IPS-20b (cell line): ENCODE measurements around the gene MBTPS1.

ENCODE experiments used
- H3K27ac ChIP-seq: one replicate; pipeline ENCODE4 v1.5.1; 2013; ENCODE audit warnings: low read length
- H3K27me3 ChIP-seq: 2 replicates; pipeline ENCODE4 v1.6.1; 2013; ENCODE audit warnings: mild to moderate bottlenecking, low read length, inconsistent platforms; ENCODE audit not compliant: insufficient read depth
- H3K36me3 ChIP-seq: 2 replicates; pipeline ENCODE4 v1.6.1; 2013; ENCODE audit warnings: low read depth, mild to moderate bottlenecking, inconsistent platforms, low read length, moderate library complexity; ENCODE audit not compliant: insufficient read depth
- H3K4me1 ChIP-seq: 2 replicates; pipeline ENCODE4 v1.6.1; 2013; ENCODE audit warnings: mild to moderate bottlenecking, control low read depth, inconsistent platforms, low read length, moderate library complexity; ENCODE audit not compliant: insufficient read depth
- H3K4me3 ChIP-seq: 2 replicates; pipeline ENCODE4 v1.5.1; 2013; ENCODE audit warnings: mild to moderate bottlenecking, low read length, inconsistent platforms
- H3K9ac ChIP-seq: 2 replicates; pipeline ENCODE4 v1.6.1; 2013; ENCODE audit warnings: low read depth, mild to moderate bottlenecking, inconsistent platforms, low read length, moderate library complexity
- H3K9me3 ChIP-seq: 2 replicates; pipeline ENCODE4 v1.6.1; 2013; ENCODE audit warnings: mild to moderate bottlenecking, low read depth, low read length, inconsistent platforms; ENCODE audit not compliant: insufficient read depth

Gene MBTPS1

DNA sequence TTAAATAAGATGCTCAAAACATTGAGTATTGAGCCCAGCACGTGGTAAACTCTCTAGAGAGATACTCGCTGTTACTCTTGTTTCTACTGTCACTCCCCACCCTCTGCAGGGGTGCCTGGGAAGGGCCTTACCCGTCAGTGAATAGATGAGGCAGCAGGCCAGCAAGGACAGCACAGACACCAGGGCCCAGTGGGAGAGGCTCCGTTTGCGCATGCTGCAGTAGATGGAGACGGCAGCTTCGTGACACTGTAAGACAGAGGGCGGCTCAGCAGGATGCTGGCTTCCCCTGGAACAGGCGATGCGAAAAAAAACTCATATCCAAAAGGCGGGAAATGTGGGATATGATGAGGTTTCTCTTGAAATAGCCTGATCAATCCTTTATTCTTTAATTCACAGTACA lies 94.1 kb downstream of the MBTPS1 start:
- Histone ChIP-seq H3K4me3 (no peak overlapping the region), H3K4me1 (peaks cover 9% of the 10 kb centered on the region; the same call in 1 of the 2 replicates), H3K27me3 (no peaks in the 10 kb centered on the region), H3K36me3 (no peaks in the 10 kb centered on the region), H3K9me3 (peaks cover 7% of the 10 kb centered on the region), H3K9ac (no peak overlapping the region), H3K27ac (no peak overlapping the region)

GRCh38 chr16:84021488-84021887 lies 95.3 kb downstream of the MBTPS1 start:
- Histone ChIP-seq H3K9ac (no peak overlapping the region), H3K27ac (no peak overlapping the region), H3K4me3 (no peak overlapping the region), H3K4me1 (peaks cover 9% of the 10 kb centered on the region; the same call in 1 of the 2 replicates), H3K27me3 (no peaks in the 10 kb centered on the region), H3K9me3 (peaks cover 7% of the 10 kb centered on the region), H3K36me3 (no peaks in the 10 kb centered on the region)

GRCh38 chr16:84020353-84020752 lies 96.4 kb downstream of the MBTPS1 start:
- no peaks in the 10 kb centered on the region for H3K27me3 ChIP-seq
- H3K36me3 ChIP-seq: no peaks in the 10 kb centered on the region
- no peak overlapping the region for H3K4me3 ChIP-seq
- no peak overlapping the region for H3K27ac ChIP-seq
- H3K9ac ChIP-seq: no peak overlapping the region
- H3K9me3 ChIP-seq: peaks cover 7% of the 10 kb centered on the region
- H3K4me1 ChIP-seq: peaks cover 9% of the 10 kb centered on the region; the same call in 1 of the 2 replicates

DNA sequence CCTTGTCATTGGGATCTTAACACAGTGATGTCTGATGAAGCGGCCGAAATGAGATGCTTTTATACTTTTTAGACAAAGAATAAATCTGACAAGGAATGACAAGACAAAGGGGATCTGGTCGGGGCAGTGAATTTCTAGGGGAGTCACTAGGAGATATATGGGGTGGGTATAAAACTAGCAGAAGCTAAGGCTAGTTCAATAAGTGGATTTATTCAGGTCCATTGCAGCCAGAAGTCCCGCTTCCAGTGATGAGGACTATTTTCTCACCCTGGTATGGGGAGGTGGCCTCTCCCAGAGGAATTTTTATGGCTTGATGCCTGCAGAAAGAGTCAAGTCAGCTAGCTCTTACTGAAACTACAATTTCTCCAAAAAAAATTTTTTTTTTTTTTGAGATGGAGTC lies 98.0 kb downstream of the MBTPS1 start:
- Histone ChIP-seq H3K9ac (no peak overlapping the region), H3K9me3 (peaks cover 7% of the 10 kb centered on the region), H3K4me1 (peaks cover 11% of the 10 kb centered on the region; the same call in 1 of the 2 replicates), H3K27ac (no peak overlapping the region), H3K36me3 (no peaks in the 10 kb centered on the region), H3K27me3 (no peaks in the 10 kb centered on the region), H3K4me3 (no peak overlapping the region)

GRCh38 chr16:84016477-84016876 lies 100.3 kb downstream of the MBTPS1 start:
- H3K9ac ChIP-seq: no peak overlapping the region

GRCh38 chr16:84015399-84015798 lies 101.3 kb downstream of the MBTPS1 start:
- H3K36me3 ChIP-seq: no peaks in the 10 kb centered on the region
- no peak overlapping the region for H3K9ac ChIP-seq
- H3K4me3 ChIP-seq: no peak overlapping the region
- no peak overlapping the region for H3K27ac ChIP-seq
- no peaks in the 10 kb centered on the region for H3K9me3 ChIP-seq
- peaks cover 3% of the 10 kb centered on the region; the same call in 1 of the 2 replicates for H3K4me1 ChIP-seq
- H3K27me3 ChIP-seq: no peaks in the 10 kb centered on the region

More at GRCh38 chr16:84016477-84016876, 100.3 kb downstream of the MBTPS1 start:
- Histone ChIP-seq H3K9me3 (peaks cover 3% of the 10 kb centered on the region), H3K4me1 (peaks cover 3% of the 10 kb centered on the region; the same call in 1 of the 2 replicates), H3K36me3 (no peaks in the 10 kb centered on the region), H3K27ac (no peak overlapping the region), H3K27me3 (no peaks in the 10 kb centered on the region), H3K4me3 (no peak overlapping the region)

DNA sequence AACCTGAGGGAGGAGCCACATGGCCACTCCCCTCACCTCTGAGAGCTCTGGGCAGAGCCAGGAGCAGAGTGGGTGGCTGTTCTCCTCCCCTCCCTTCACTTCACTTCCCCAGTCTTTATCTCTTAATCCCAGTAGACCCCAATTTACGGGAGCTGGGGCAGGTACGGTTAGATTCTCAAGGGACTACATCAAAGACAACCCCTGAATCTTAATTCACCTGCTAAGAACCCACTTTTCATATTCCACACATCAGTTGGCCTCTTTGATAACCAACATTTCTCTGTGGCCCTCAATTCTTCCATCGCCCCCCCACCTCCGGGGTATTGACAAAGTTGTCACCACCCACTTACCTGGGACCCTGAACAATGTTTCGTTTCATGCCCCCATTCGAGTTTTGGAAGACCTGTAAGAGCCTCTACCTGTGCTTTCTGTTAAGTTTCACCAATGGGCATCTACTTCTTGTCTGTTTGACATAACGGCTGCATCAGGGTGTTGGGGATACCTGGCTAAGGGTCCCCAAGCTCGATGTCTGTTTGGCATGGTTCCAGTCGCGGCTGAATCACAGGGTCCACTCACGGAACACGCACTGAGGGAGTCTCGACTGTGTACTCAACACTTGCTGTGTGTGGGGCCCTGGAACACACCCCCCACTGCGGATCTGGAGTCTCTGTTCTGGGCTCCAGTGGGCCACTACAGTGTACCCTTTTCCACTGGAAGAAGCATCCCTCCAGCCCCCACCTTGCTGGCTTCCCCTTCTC lies 102.0 kb downstream of the MBTPS1 start:
- no peak overlapping the region for H3K9ac ChIP-seq
- no peaks in the 10 kb centered on the region for H3K27me3 ChIP-seq
- H3K9me3 ChIP-seq: no peaks in the 10 kb centered on the region
- no peak overlapping the region for H3K27ac ChIP-seq
- no peak overlapping the region for H3K4me3 ChIP-seq
- H3K36me3 ChIP-seq: no peaks in the 10 kb centered on the region
- peaks cover 3% of the 10 kb centered on the region; the same call in 1 of the 2 replicates for H3K4me1 ChIP-seq

- Histone ChIP-seq H3K36me3 (no peaks in the 10 kb centered on the region), H3K9me3 (no peaks in the 10 kb centered on the region), H3K4me1 (peaks cover 3% of the 10 kb centered on the region; the same call in 1 of the 2 replicates), H3K27me3 (no peaks in the 10 kb centered on the region), H3K4me3 (no peak overlapping the region), H3K27ac (no peak overlapping the region), H3K9ac (no peak overlapping the region)
Observed at GRCh38 chr16:84013787-84014569, 102.8 kb downstream of the MBTPS1 start.

DNA sequence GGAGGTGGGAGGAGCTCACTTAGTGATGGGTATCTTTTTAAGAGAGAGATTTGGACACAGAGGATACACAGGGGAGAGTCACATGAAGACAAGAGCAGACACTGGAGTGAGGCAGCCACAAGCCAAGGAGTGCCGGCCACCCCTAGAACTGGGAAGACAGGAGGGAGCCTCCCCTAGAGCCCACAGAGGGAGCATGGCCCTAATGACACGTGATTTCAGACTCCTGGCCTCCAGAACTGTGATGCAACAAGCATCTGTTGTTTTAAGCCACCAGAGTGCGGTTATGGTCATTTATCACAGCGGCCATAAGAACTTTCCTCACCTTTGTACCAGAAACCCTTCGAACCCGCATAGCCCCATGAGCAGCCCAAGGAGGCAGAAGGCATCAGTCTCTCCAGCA lies 107.5 kb downstream of the MBTPS1 start:
- H3K4me3 ChIP-seq: no peak overlapping the region
- H3K27ac ChIP-seq: no peak overlapping the region
- H3K9ac ChIP-seq: no peak overlapping the region
- no peaks in the 10 kb centered on the region for H3K36me3 ChIP-seq
- no peaks in the 10 kb centered on the region for H3K9me3 ChIP-seq
- H3K27me3 ChIP-seq: no peaks in the 10 kb centered on the region
- H3K4me1 ChIP-seq: no peaks in the 10 kb centered on the region

DNA sequence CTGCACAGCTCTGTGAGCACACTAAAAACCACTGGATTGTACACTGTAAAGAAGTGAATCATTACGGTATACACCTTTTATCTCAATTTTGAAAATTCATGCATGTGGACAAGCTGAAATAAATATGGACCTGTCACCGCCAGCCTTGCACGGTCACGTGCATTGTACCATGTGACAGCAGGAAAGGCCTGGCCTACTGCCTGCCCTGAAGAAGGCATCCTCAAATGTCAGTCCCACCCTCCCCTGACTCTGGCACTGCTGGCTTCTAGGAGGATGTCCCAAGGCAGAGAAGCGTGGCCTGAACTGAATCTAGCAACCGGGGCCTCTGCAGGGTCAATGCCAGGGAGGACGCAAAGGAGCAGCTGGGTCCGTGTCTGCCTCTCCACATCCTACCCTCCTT lies 108.8 kb downstream of the MBTPS1 start:
- H3K9ac ChIP-seq: no peak overlapping the region
- no peaks in the 10 kb centered on the region for H3K4me1 ChIP-seq
- H3K4me3 ChIP-seq: no peak overlapping the region
- no peaks in the 10 kb centered on the region for H3K9me3 ChIP-seq
- H3K27me3 ChIP-seq: no peaks in the 10 kb centered on the region
- H3K36me3 ChIP-seq: no peaks in the 10 kb centered on the region
- H3K27ac ChIP-seq: no peak overlapping the region

DNA sequence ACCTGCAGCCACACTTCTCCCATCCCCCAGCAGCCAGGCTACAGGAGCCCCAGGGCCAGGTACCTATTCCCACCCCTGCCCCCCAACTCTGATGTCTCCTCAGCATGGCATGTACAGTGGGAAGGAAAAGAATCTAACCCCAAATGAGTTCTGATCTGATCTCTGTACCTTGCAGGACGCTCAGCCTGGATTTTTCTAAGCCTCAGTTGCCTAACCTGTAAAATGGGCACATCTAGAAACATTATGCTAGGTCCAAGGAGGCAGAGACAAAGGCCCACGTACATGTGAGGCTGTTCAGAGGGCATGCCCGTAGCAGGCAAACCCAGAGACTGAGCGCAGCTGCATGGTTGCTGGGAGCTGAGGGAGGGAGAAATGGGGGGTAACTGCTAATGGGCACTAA lies 109.2 kb downstream of the MBTPS1 start:
- H3K36me3 ChIP-seq: no peaks in the 10 kb centered on the region
- no peak overlapping the region for H3K9ac ChIP-seq
- H3K9me3 ChIP-seq: no peaks in the 10 kb centered on the region
- no peaks in the 10 kb centered on the region for H3K27me3 ChIP-seq
- H3K4me3 ChIP-seq: no peak overlapping the region
- H3K27ac ChIP-seq: no peak overlapping the region
- no peaks in the 10 kb centered on the region for H3K4me1 ChIP-seq

- Histone ChIP-seq H3K27ac (no peak overlapping the region), H3K27me3 (no peaks in the 10 kb centered on the region), H3K9ac (no peak overlapping the region), H3K9me3 (no peaks in the 10 kb centered on the region), H3K4me1 (no peaks in the 10 kb centered on the region), H3K36me3 (no peaks in the 10 kb centered on the region), H3K4me3 (no peak overlapping the region)
Observed at GRCh38 chr16:84005391-84005790, 111.4 kb downstream of the MBTPS1 start.
